Smooth muscle cell (in vitro differentiated cells): Measurements from ENCODE around the gene BRD3OS. TPM values are rescaled to one million over a fixed set of nuclear protein-coding genes. Genes with fewer than 3 reads are reported as not detected.

Experiments used
- DNase-seq: peaks from one replicate; lab custom pipeline; 2025; ENCODE audit not compliant: unreplicated experiment; lab: John Stamatoyannopoulos, UW
- H2AFZ ChIP-seq: fragments of 200-600 bp; sonication (generic); 2 replicates; pipeline ENCODE4 v1.6.0; 2016; ENCODE audit warnings: antibody characterized with exemption, low read depth, mild to moderate bottlenecking
- H3F3A ChIP-seq: fragments of 200-600 bp; sonication (generic); 2 replicates; pipeline ENCODE4 v1.6.0; 2017; ENCODE audit warnings: antibody characterized with exemption, low read depth
- H3K27ac ChIP-seq: fragments of 200-600 bp; sonication (generic); 2 replicates; pipeline ENCODE4 v1.5.1; 2016; ENCODE audit warnings: low read depth, mild to moderate bottlenecking
- H3K27me3 ChIP-seq: fragments of 200-600 bp; sonication (generic); 2 replicates; pipeline ENCODE4 v1.6.1; 2016; ENCODE audit warnings: low read depth, mild to moderate bottlenecking
- H3K36me3 ChIP-seq: fragments of 200-600 bp; sonication (generic); 2 replicates; pipeline ENCODE4 v1.5.1; 2016; ENCODE audit warnings: low read depth
- H3K4me1 ChIP-seq: fragments of 200-600 bp; sonication (generic); 2 replicates; pipeline ENCODE4 v1.5.1; 2016; ENCODE audit warnings: low read depth
- H3K4me2 ChIP-seq: fragments of 200-600 bp; sonication (generic); 2 replicates; pipeline ENCODE4 v1.6.0; 2016; ENCODE audit warnings: mild to moderate bottlenecking
- H3K4me3 ChIP-seq: fragments of 200-600 bp; sonication (generic); 2 replicates; pipeline ENCODE4 v1.5.1; 2016; ENCODE audit warnings: mild to moderate bottlenecking
- H3K79me2 ChIP-seq: fragments of 200-600 bp; sonication (generic); 2 replicates; pipeline ENCODE4 v1.6.0; 2016; ENCODE audit warnings: low read depth, mild to moderate bottlenecking
- H3K9ac ChIP-seq: fragments of 200-600 bp; sonication (generic); 2 replicates; pipeline ENCODE4 v1.6.0; 2016; ENCODE audit warnings: low read depth
- H3K9me3 ChIP-seq: fragments of 200-600 bp; sonication (generic); replicated peaks from 2 replicates; pipeline ENCODE4 v1.5.1; 2016; ENCODE audit warnings: low read depth
- H4K20me1 ChIP-seq: fragments of 200-600 bp; sonication (generic); 2 replicates; pipeline ENCODE4 v1.6.0; 2016; ENCODE audit warnings: low read depth
- CTCF ChIP-seq: fragments of 200-600 bp; sonication (generic); IDR thresholded peaks from 2 replicates; pipeline ENCODE4 v1.5.1; 2017; ENCODE audit warnings: borderline replicate concordance, mild to moderate bottlenecking, antibody characterized with exemption; ENCODE audit not compliant: insufficient read depth, poor library complexity, severe bottlenecking
- WGBS: methylation state at CpG from one replicate; pipeline ENCODE4 v1.1.7; 2016; ENCODE audit warnings: low lambda C conversion rate; 5-methylcytosine and 5-hydroxymethylcytosine counted together
- polyA plus RNA-seq: library from polyadenylated mRNA; unstranded; fragments of >200 nt; fragmentation: Nextera tagmentation; extraction: Ambion mirVana; gene quantifications from 2 replicates; pipeline ENCODE4 v1.2.1, GENCODE V29; 2016
- total RNA-seq: library from RNA; depleted of rRNA; stranded (reverse); fragments of >200 nt; gene quantifications from 2 replicates; pipeline ENCODE4 v1.2.3, GENCODE V29; 2014

BRD3OS gene
- total and polyA plus RNA-seq, 2 experiments from 2014 or later = 16.0 to 16.1 TPM

DNA sequence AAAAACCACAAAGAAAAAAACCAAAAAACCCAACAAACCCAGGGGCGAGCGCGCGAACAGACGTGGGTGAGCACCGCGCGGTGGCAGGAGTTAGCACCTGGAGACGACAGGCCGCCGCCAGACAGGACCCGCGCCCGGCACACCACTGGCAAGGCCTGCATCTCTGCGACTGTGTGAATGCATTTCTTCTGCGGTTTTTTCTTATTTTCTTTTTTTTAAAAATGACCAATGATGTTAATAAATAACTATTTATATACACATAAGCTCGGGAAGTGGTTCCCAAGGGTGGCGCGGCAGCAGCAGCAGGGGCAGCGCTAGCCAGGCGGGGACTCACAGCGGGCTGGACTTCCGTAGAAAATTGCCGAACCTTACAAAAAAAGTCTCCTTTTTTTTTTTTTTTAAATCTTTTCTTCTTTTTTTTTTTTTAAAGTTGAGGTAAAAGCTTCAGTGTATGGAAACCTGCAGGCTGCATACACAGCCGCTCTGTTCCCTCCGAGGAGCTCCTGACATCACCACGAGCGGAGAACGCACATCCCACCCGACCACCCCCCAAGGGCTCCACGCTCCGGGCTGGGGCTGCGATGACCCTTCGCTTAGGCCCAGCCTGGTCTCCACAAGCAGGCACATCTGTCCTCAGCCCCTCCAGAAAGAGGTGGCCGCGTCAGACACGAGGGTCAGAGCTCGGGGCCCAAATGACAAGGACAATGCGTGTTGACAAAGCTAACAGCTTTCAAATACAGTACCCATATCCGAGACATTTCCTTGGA, 7.4 kb downstream of the BRD3OS start:
- H3F3A ChIP-seq = peaks cover 4% of the 10 kb centered on the region
- no peak for DNase-seq
- no peak overlapping the region for H2AFZ ChIP-seq
- no peaks in the 10 kb centered on the region for H3K79me2 ChIP-seq
- no peaks in the 10 kb centered on the region for H3K9me3 ChIP-seq
- no peak overlapping the region for H3K9ac ChIP-seq
- no peak for TF ChIP-seq CTCF
- H3K36me3 ChIP-seq = no peaks in the 10 kb centered on the region
- H3K4me3 ChIP-seq = no peak overlapping the region
- WGBS = 96% methylated on average over 34 of the region's 40 CpGs
- H4K20me1 ChIP-seq = no peaks in the 10 kb centered on the region
- no peaks in the 10 kb centered on the region for H3K27me3 ChIP-seq
- H3K4me2 ChIP-seq = no peak overlapping the region
- H3K27ac ChIP-seq = no peak overlapping the region
- H3K4me1 ChIP-seq = no peaks in the 10 kb centered on the region

GRCh38 chr9:134033516-134034214, 8.4 kb downstream of the BRD3OS start:
- Histone ChIP-seq H3K9me3 (no peaks in the 10 kb centered on the region), H3K27ac (no peak overlapping the region), H3K36me3 (peaks cover 3% of the 10 kb centered on the region), H3K4me1 (no peaks in the 10 kb centered on the region), H3K4me2 (no peak overlapping the region), H4K20me1 (no peaks in the 10 kb centered on the region), H3K27me3 (no peaks in the 10 kb centered on the region), H2AFZ (no peak overlapping the region), H3K4me3 (no peak overlapping the region), H3F3A (peaks cover 4% of the 10 kb centered on the region), H3K9ac (no peak overlapping the region), H3K79me2 (no peaks in the 10 kb centered on the region)
- 97% methylated on average over 26 of the region's 26 CpGs for WGBS
- no peak for TF ChIP-seq CTCF
- DNase-seq = no peak

- H4K20me1 ChIP-seq = no peaks in the 10 kb centered on the region
- no peaks in the 10 kb centered on the region for H3K79me2 ChIP-seq
- H3K9ac ChIP-seq = no peak overlapping the region
- H3K4me1 ChIP-seq = no peaks in the 10 kb centered on the region
- H3F3A ChIP-seq = peaks cover 4% of the 10 kb centered on the region
- no peak overlapping the region for H3K4me2 ChIP-seq
- H3K9me3 ChIP-seq = no peaks in the 10 kb centered on the region
- 97% methylated on average over 19 of the region's 19 CpGs for WGBS
- no peak overlapping the region for H3K4me3 ChIP-seq
- H3K27me3 ChIP-seq = no peaks in the 10 kb centered on the region
- peaks cover 3% of the 10 kb centered on the region for H3K36me3 ChIP-seq
- H2AFZ ChIP-seq = no peak overlapping the region
- TF ChIP-seq CTCF = no peak
- no peak for DNase-seq
- no peak overlapping the region for H3K27ac ChIP-seq
Measured at GRCh38 chr9:134034215-134035040, 9.1 kb downstream of the BRD3OS start.
